RWPE2 (cell line): ENCODE data around the gene PCDHGB6.
A peak's percentile ranks its signal among the peaks of the same experiment; 100 is the strongest.
"Not testable (repeated sequence)": the region's sequence is repeated elsewhere in the genome, so short reads cannot be mapped to it uniquely, and the experiment has no call there.

Experiments
- ATAC-seq: fragments of 200-7000 bp; cut with Tn5 transposase; 3 replicates; pipeline ENCODE4 v1.9.1; 2021; ENCODE audit warnings: low read depth
- DNase-seq: peaks from one replicate; pipeline ENCODE4 v3.0.0-alpha.2; 2020; ENCODE audit warnings: low spot score
- H3K27ac ChIP-seq: fragments of 450-650 bp; 2 replicates; pipeline ENCODE4 v1.5.1; 2017; ENCODE audit warnings: mild to moderate bottlenecking; ENCODE audit not compliant: poor library complexity, severe bottlenecking
- H3K27me3 ChIP-seq: fragments of 250-450 bp; sonication (Bioruptor Pico); 2 replicates; pipeline ENCODE4 v1.5.1; 2021; ENCODE audit warnings: mild to moderate bottlenecking, moderate library complexity; ENCODE audit not compliant: insufficient read depth, poor library complexity, severe bottlenecking
- H3K36me3 ChIP-seq: fragments of 250-450 bp; sonication (Bioruptor Pico); 2 replicates; pipeline ENCODE4 v1.5.1; 2020; ENCODE audit warnings: low read depth, mild to moderate bottlenecking, moderate library complexity
- H3K4me1 ChIP-seq: fragments of 250-450 bp; sonication (Bioruptor Pico); 2 replicates; pipeline ENCODE4 v1.5.1; 2021; ENCODE audit warnings: mild to moderate bottlenecking, moderate library complexity; ENCODE audit not compliant: insufficient read depth, poor library complexity, severe bottlenecking
- H3K4me3 ChIP-seq: fragments of 250-450 bp; sonication (Bioruptor Pico); 2 replicates; pipeline ENCODE4 v1.5.1; 2021; ENCODE audit warnings: mild to moderate bottlenecking, moderate library complexity; ENCODE audit not compliant: severe bottlenecking
- H3K9me3 ChIP-seq: fragments of 250-450 bp; sonication (Bioruptor Pico); 2 replicates; pipeline ENCODE4 v1.5.1; 2021; ENCODE audit warnings: mild to moderate bottlenecking, moderate library complexity; ENCODE audit not compliant: severe bottlenecking
- TF ChIP-seq, protein P1 (sequence below): fragments of 450-650 bp; IDR thresholded peaks from one replicate; pipeline ENCODE4 v1.5.1; 2017; ENCODE audit warnings: mild to moderate bottlenecking, moderate library complexity; ENCODE audit not compliant: poor library complexity, severe bottlenecking

Gene PCDHGB6

DNA sequence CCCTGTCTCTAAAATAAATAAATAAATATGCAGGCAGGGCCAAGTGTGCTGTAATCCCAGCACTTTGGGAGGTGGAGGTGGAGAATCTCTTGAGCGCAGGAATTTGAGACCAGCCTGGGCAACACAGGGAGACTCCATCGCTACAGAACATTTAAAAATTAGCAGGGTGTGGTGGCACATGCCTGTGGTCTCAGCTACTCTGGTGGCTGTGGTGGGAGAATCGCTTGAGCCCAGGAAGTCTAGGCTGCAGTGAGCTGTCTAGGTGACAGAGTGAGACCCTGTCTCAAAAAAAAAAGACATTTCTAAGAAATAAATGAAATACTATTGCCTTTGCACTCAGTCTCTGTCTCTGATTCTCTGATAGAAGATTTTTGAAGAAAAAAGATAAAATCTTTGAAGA, 3.8 kb downstream of the PCDHGB6 start:
- 0 out of 2 replicates have a peak, but pooled peaks cover under 1% of the 10 kb centered on the region for H3K36me3 ChIP-seq
- peaks cover 32% of the 10 kb centered on the region for H3K9me3 ChIP-seq
- ATAC-seq (no peak), DNase-seq (no peak)
- no peak overlapping the region for H3K4me3 ChIP-seq
- no peak overlapping the region for H3K27ac ChIP-seq
- TF ChIP-seq, protein P1, sequence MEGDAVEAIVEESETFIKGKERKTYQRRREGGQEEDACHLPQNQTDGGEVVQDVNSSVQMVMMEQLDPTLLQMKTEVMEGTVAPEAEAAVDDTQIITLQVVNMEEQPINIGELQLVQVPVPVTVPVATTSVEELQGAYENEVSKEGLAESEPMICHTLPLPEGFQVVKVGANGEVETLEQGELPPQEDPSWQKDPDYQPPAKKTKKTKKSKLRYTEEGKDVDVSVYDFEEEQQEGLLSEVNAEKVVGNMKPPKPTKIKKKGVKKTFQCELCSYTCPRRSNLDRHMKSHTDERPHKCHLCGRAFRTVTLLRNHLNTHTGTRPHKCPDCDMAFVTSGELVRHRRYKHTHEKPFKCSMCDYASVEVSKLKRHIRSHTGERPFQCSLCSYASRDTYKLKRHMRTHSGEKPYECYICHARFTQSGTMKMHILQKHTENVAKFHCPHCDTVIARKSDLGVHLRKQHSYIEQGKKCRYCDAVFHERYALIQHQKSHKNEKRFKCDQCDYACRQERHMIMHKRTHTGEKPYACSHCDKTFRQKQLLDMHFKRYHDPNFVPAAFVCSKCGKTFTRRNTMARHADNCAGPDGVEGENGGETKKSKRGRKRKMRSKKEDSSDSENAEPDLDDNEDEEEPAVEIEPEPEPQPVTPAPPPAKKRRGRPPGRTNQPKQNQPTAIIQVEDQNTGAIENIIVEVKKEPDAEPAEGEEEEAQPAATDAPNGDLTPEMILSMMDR, result no peak
- peaks cover 3% of the 10 kb centered on the region for H3K4me1 ChIP-seq
- peaks cover 4% of the 10 kb centered on the region for H3K27me3 ChIP-seq

DNA sequence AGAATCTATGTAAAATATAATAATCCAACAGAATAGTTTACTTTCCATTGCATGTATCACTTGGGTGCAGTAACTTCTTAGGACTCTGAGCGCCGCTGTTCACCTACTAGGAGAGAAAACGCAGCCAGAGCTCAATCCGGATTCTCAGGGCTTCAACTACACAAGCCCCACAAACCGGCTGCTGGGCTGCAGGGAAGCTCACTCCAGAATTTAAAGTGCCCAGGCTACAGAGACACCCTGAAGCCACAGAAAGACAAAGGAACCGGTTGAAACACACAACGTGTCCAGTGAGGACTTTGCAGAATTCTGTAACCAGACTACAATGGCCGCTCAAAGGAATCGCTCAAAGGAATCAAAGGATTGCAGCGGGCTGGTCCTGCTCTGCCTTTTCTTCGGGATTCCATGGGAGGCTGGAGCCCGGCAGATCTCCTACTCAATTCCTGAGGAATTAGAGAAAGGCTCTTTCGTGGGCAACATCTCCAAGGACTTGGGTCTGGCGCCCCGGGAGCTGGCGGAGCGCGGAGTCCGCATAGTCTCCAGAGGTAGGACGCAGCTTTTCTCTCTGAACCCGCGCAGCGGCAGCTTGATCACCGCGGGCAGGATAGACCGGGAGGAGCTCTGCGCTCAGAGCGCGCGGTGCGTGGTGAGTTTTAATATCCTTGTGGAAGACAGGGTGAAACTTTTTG, 5.2 kb downstream of the PCDHGB6 start, which contains the start of gene PCDHGA10:
PCDHGA10 (plus strand) TSS at position 134 of the 686 bp plus-strand sequence; CDS start at position 323, 189 bp downstream.
- DNase-seq (no peak), ATAC-seq (no peak; the same call in 2 of the 3 replicates)
- TF ChIP-seq, protein P1, result peak; percentile 54
- Histone ChIP-seq H3K4me3 (no peak within 1 kb of the TSS), H3K27ac (no peak within 1 kb of the TSS), H3K27me3 (no peaks in the 10 kb centered on the region), H3K4me1 (no peaks in the 10 kb centered on the region), H3K36me3 (0 out of 2 replicates have a peak, but pooled peaks cover 5% of the 10 kb centered on the region), H3K9me3 (peaks cover 28% of the 10 kb centered on the region)

DNA sequence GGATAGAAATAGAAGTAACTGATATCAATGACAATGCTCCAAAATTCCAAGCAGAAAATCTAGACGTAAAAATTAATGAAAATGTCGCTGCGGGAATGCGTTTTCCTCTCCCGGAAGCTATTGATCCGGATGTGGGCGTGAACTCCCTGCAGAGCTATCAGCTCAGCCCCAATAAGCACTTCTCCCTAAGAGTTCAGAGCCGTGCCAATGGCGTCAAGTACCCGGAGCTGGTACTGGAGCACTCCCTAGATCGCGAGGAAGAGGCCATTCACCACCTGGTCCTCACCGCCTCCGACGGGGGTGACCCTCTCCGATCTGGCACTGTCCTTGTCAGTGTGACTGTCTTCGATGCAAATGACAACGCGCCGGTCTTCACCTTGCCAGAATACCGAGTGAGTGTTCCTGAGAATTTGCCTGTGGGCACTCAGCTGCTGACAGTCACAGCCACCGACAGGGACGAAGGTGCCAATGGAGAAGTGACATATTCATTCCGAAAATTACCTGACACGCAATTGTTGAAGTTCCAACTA, 5.8 kb downstream of the PCDHGB6 start:
- H3K36me3 ChIP-seq, result 0 out of 2 replicates have a peak, but pooled peaks cover 5% of the 10 kb centered on the region
- H3K4me1 ChIP-seq, result no peaks in the 10 kb centered on the region
- ATAC-seq, result no peak
- DNase-seq, result no peak
- TF ChIP-seq, protein P1, result no peak
- H3K4me3 ChIP-seq, result no peak overlapping the region
- H3K27me3 ChIP-seq, result no peaks in the 10 kb centered on the region
- H3K9me3 ChIP-seq, result peaks cover 27% of the 10 kb centered on the region
- no peak overlapping the region for H3K27ac ChIP-seq

DNA sequence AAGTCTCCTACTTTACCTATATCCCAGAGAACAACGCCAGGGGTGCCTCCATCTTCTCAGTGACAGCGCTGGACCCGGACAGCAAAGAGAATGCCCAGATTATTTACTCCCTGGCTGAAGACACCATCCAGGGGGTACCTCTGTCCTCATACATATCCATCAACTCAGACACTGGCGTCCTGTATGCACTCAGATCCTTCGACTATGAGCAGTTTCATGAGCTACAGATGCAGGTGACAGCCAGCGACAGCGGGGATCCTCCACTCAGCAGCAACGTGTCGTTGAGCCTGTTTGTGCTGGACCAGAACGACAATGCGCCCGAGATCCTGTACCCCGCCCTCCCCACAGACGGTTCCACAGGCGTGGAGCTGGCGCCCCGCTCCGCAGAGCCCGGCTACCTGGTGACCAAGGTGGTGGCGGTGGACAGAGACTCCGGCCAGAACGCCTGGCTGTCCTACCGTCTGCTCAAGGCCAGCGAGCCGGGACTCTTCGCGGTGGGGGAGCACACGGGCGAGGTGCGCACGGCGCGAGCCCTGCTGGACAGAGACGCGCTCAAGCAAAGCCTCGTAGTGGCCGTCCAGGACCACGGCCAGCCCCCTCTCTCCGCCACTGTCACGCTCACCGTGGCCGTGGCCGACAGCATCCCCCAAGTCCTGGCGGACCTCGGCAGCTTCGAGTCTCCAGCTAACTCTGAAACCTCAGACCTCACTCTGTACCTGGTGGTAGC, 6.9 kb downstream of the PCDHGB6 start:
- not testable (repeated sequence) for H3K4me3 ChIP-seq, H3K4me1 ChIP-seq, DNase-seq, ATAC-seq, H3K27me3 ChIP-seq, H3K27ac ChIP-seq, H3K36me3 ChIP-seq
- peaks cover 30% of the 10 kb centered on the region for H3K9me3 ChIP-seq

DNA sequence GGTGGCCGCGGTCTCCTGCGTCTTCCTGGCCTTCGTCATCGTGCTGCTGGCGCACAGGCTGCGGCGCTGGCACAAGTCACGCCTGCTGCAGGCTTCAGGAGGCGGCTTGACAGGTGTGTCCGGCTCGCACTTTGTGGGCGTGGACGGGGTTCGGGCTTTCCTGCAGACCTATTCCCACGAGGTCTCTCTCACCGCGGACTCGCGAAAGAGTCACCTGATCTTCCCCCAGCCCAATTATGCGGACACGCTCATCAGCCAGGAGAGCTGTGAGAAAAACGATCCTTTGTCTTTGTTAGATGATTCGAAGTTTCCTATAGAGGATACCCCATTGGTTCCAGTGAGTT, 7.4 kb downstream of the PCDHGB6 start:
- not testable (repeated sequence) for ATAC-seq, DNase-seq, H3K4me3 ChIP-seq, H3K27me3 ChIP-seq, H3K4me1 ChIP-seq, H3K36me3 ChIP-seq, H3K27ac ChIP-seq
- peaks cover 35% of the 10 kb centered on the region for H3K9me3 ChIP-seq
